OCI-LY7 (cell line): ENCODE measurements around the gene F2.

Experiments used
- CTCF ChIP-seq: fragments of 200-600 bp; sonication (generic); conservative IDR thresholded peaks from 2 replicates; pipeline ENCODE4 v1.5.1; 2014; ENCODE audit warnings: mild to moderate bottlenecking, antibody characterized with exemption, low read length, moderate library complexity, mixed read lengths
- EZH2phosphoT487 ChIP-seq: fragments of 200-600 bp; sonication (generic); IDR thresholded peaks from 2 replicates; pipeline ENCODE4 v1.6.1; 2018; ENCODE audit warnings: low read depth, borderline replicate concordance, mild to moderate bottlenecking, mixed run types, antibody characterized with exemption, low read length, moderate library complexity, mixed read lengths

- TF ChIP-seq CTCF (no peak), EZH2phosphoT487 (no peak)
Measured at GRCh38 chr11:46726206-46726862, 7.3 kb downstream of the F2 start.
